Ishikawa (cell line): ENCODE measurements around the gene FBH1.

Source experiments
- CEBPB ChIP-seq: IDR thresholded peaks from 2 replicates; pipeline ENCODE4 v1.6.1; 2012
- CREB1 ChIP-seq: IDR thresholded peaks from 2 replicates; pipeline ENCODE4 v1.6.1; 2012; ENCODE audit warnings: low read depth
- EGR1 ChIP-seq: IDR thresholded peaks from 2 replicates; pipeline ENCODE4 v1.6.1; 2012
- EP300 ChIP-seq: IDR thresholded peaks from 2 replicates; pipeline ENCODE4 v1.6.1; 2012; ENCODE audit warnings: borderline replicate concordance
- FOXM1 ChIP-seq: IDR thresholded peaks from 2 replicates; pipeline ENCODE4 v1.6.1; 2012; ENCODE audit warnings: low read depth, borderline replicate concordance
- MAX ChIP-seq: IDR thresholded peaks from 2 replicates; pipeline ENCODE4 v1.6.1; 2012
- NFIC ChIP-seq: IDR thresholded peaks from 2 replicates; pipeline ENCODE4 v1.6.1; 2012
- RAD21 ChIP-seq: IDR thresholded peaks from 2 replicates; pipeline ENCODE4 v1.6.1; 2012; ENCODE audit warnings: low read depth
- REST ChIP-seq: IDR thresholded peaks from 2 replicates; pipeline ENCODE4 v1.6.1; 2012; ENCODE audit warnings: low read depth, mild to moderate bottlenecking
- TAF1 ChIP-seq: IDR thresholded peaks from 2 replicates; pipeline ENCODE4 v1.6.1; 2012; ENCODE audit warnings: low read depth, mild to moderate bottlenecking
- TCF12 ChIP-seq: IDR thresholded peaks from 2 replicates; pipeline ENCODE4 v1.6.1; 2012; ENCODE audit warnings: low read depth
- TEAD4 ChIP-seq: IDR thresholded peaks from 2 replicates; pipeline ENCODE4 v1.6.1; 2012
- USF1 ChIP-seq: IDR thresholded peaks from 2 replicates; pipeline ENCODE4 v1.6.1; 2012
- ZBTB7A ChIP-seq: IDR thresholded peaks from 2 replicates; pipeline ENCODE4 v1.6.1; 2012; ENCODE audit warnings: low read depth

GRCh38 chr10:5968037-5968680, 78.1 kb downstream of the FBH1 start:
- TF ChIP-seq CEBPB (no peak), EP300 (no peak), FOXM1 (no peak), REST (no peak), TEAD4 (no peak), TAF1 (no peak), EGR1 (no peak), NFIC (no peak), MAX (no peak), ZBTB7A (no peak), RAD21 (no peak), TCF12 (no peak), CREB1 (no peak), USF1 (no peak)
